ENCODE measurements around the gene SLC43A1. TPM values are rescaled to one million over a fixed set of nuclear protein-coding genes. Genes with fewer than 3 reads are reported as not detected.

Gene SLC43A1
- polyA plus RNA-seq, 1 donor, result 16.0 TPM

DNA sequence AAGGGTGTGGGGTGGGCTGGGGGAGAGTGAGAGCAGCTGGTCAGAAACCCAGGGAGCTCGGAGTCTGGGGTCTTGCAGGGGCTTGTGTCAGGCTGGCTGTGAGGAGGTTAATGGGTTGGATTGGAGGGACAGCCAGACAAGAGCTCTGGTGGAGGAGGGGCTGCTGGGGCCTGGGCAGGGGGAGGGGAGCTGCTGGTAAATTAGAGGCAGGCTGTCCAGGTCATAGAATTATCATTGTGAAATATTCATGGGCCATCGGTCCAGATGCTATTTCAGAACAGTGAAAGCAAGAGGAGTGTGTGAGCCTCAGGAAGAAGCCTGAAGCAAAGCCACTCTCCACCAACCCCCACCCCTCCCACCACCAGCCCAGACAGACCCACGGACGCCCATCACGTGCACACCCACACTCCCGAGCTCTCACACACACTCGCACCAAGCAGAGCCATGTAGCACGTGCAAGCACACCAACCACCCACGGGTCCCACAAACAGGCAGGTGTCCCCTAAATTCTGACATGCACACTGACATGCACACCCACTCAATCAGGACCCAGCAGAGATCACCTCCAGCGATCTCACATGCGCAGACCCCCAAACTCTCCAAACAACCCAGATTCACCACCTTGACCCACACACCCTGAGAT is 36.4 kb downstream of the SLC43A1 start:
- Histone ChIP-seq H3K27me3 (ENCODE audit: control insufficient read depth, insufficient read depth, low read length) (peaks cover 72% of the 10 kb centered on the region), H3K36me3 (ENCODE audit: control insufficient read depth, insufficient read depth, low read length) (no peaks in the 10 kb centered on the region), H3K27ac (ENCODE audit: low read length) (no peak overlapping the region), H3K4me1 (ENCODE audit: control insufficient read depth, insufficient read depth, low read length) (peaks cover 18% of the 10 kb centered on the region), H3K4me3 (ENCODE audit: low read length) (no peak overlapping the region), H3K9me3 (ENCODE audit: control insufficient read depth, low read depth, low read length) (no peaks in the 10 kb centered on the region)
- DNase-seq, result no peak
- whole genome bisulfite sequencing (ENCODE audit: insufficient coverage, low lambda C conversion rate), result no CpG with 5 or more reads among the region's 11 CpGs

DNA sequence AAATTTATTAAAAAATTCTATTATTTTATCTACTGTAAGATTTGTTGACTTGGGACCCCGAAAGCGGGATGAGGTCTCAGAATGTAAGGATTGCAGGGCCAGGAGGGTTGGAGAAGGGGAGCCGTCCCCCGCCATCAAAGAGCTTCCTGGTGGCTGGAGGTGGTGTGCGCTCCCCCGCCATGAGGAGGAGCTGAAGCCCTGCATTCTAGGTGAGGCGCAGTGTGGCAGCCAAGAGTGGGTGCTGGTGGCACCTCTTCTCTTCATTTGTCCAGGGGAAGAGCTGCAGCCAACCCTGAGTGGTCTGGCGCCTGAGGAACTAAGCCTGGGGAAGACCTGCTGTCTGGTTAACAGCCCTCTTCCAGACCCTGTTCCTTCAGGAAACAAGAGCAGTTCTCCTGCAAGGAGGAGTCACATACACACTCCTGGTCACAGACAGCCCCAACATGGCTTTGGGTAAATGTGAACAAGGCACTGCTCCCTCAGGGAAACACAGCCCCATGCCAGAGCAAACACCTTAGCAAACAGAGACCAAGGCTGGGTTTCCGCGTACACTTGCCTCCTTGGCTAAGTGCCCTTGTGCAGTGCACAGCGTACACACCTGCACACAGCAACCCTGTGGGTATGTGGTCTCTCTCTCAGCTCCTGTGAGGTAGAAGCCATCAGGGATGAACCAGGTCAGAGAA is 37.9 kb downstream of the SLC43A1 start:
- H3K27me3 ChIP-seq (ENCODE audit: control insufficient read depth, insufficient read depth, low read length), result peaks cover 64% of the 10 kb centered on the region
- H3K27ac ChIP-seq (ENCODE audit: low read length), result no peak overlapping the region
- DNase-seq, result no peak
- no CpG with 5 or more reads among the region's 11 CpGs for WGBS (ENCODE audit: insufficient coverage, low lambda C conversion rate)
- H3K36me3 ChIP-seq (ENCODE audit: control insufficient read depth, insufficient read depth, low read length), result no peaks in the 10 kb centered on the region
- H3K4me3 ChIP-seq (ENCODE audit: low read length), result no peak overlapping the region
- H3K4me1 ChIP-seq (ENCODE audit: control insufficient read depth, insufficient read depth, low read length), result peaks cover 11% of the 10 kb centered on the region
- H3K9me3 ChIP-seq (ENCODE audit: control insufficient read depth, low read depth, low read length), result no peaks in the 10 kb centered on the region

DNA sequence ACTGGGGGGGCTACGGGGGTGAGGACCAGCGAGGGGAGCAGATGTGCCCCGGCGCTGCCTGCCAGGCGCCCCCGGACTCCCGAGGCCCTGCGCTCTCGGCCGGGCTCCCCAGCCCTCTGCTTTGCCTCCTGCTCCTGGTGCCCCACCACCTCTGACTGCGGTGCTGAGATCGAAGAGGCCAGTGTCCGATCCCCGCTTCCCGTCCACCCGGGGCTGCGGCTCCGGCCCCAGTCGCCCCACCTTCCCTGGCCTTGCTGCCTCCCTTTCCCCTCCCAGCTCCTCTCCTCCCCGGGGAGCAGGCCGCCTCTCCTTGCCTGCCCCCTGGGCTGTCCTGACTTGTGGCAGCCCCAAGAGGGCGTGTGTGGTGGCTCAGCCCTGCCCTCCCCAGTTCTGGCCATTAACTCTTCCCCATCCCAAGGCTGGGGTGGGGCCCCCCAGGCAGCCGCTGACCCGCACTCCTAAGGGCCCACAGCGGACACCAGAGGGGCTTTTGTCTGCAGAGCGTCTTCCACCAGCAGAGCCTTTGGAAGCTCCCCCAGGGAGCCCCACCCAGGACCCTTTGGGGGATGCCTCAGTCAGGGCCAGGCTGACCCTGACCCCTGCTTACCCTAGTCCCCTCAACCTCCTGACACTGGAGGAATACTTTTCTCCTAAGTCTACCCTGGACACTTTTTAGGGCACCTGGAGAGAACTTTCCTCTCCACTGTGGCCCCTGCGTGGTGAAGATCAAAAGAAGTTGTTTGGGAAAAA is 38.6 kb downstream of the SLC43A1 start:
- peak in 1 of 2 donors; percentile 53 for DNase-seq
- no CpG with 5 or more reads among the region's 27 CpGs for WGBS (ENCODE audit: insufficient coverage, low lambda C conversion rate)
- no peak overlapping the region for H3K27ac ChIP-seq (ENCODE audit: low read length)
- H3K27me3 ChIP-seq (ENCODE audit: control insufficient read depth, insufficient read depth, low read length), result peaks cover 57% of the 10 kb centered on the region
- H3K4me3 ChIP-seq (ENCODE audit: low read length), result peak overlapping the region; percentile 24
- H3K4me1 ChIP-seq (ENCODE audit: control insufficient read depth, insufficient read depth, low read length), result peaks cover 11% of the 10 kb centered on the region
- no peaks in the 10 kb centered on the region for H3K9me3 ChIP-seq (ENCODE audit: control insufficient read depth, low read depth, low read length)
- no peaks in the 10 kb centered on the region for H3K36me3 ChIP-seq (ENCODE audit: control insufficient read depth, insufficient read depth, low read length)

DNA sequence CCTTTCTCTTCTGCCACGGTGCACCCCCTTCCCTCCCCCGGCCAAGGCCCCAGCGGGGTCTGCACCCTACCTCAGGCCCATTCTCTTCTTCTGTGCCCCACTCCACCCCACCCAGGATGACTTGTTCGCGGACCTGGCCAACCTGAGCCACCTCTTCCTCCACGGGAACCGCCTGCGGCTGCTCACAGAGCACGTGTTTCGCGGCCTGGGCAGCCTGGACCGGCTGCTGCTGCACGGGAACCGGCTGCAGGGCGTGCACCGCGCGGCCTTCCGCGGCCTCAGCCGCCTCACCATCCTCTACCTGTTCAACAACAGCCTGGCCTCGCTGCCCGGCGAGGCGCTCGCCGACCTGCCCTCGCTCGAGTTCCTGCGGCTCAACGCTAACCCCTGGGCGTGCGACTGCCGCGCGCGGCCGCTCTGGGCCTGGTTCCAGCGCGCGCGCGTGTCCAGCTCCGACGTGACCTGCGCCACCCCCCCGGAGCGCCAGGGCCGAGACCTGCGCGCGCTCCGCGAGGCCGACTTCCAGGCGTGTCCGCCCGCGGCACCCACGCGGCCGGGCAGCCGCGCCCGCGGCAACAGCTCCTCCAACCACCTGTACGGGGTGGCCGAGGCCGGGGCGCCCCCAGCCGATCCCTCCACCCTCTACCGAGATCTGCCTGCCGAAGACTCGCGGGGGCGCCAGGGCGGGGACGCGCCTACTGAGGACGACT is 39.3 kb downstream of the SLC43A1 start:
- H3K9me3 ChIP-seq (ENCODE audit: control insufficient read depth, low read depth, low read length), result no peaks in the 10 kb centered on the region
- no peaks in the 10 kb centered on the region for H3K36me3 ChIP-seq (ENCODE audit: control insufficient read depth, insufficient read depth, low read length)
- peaks cover 53% of the 10 kb centered on the region for H3K27me3 ChIP-seq (ENCODE audit: control insufficient read depth, insufficient read depth, low read length)
- H3K4me1 ChIP-seq (ENCODE audit: control insufficient read depth, insufficient read depth, low read length), result peaks cover 11% of the 10 kb centered on the region
- no peak overlapping the region for H3K27ac ChIP-seq (ENCODE audit: low read length)
- H3K4me3 ChIP-seq (ENCODE audit: low read length), result peak overlapping the region; percentile 24
- DNase-seq, result peak in 1 of 2 donors; percentile 67
- WGBS (ENCODE audit: insufficient coverage, low lambda C conversion rate), result 0% methylated on average over 1 of the region's 80 CpGs

DNA sequence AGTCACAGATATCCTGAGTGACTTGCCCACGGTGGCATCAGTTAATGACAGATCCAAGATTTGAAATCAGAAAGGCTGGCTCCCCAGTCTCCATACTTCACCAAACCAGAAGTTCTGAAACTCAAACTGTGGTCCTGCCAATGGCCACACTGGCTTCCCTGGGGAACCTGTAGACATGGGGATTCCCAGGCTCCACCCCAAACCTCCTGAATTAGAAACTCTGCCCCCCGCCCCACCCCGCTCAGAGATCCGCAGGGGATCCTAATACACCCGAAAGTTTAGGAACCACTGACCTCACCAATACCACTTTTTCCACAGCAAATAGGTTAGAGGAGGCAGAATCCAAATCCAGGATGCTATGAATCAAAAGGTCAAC is 39.8 kb downstream of the SLC43A1 start:
- Histone ChIP-seq H3K4me3 (ENCODE audit: low read length) (no peak overlapping the region), H3K4me1 (ENCODE audit: control insufficient read depth, insufficient read depth, low read length) (peaks cover 11% of the 10 kb centered on the region), H3K9me3 (ENCODE audit: control insufficient read depth, low read depth, low read length) (no peaks in the 10 kb centered on the region), H3K27ac (ENCODE audit: low read length) (no peak overlapping the region), H3K27me3 (ENCODE audit: control insufficient read depth, insufficient read depth, low read length) (peaks cover 52% of the 10 kb centered on the region), H3K36me3 (ENCODE audit: control insufficient read depth, insufficient read depth, low read length) (no peaks in the 10 kb centered on the region)
- WGBS (ENCODE audit: insufficient coverage, low lambda C conversion rate), result no CpG with 5 or more reads among the region's 5 CpGs
- DNase-seq, result no peak

DNA sequence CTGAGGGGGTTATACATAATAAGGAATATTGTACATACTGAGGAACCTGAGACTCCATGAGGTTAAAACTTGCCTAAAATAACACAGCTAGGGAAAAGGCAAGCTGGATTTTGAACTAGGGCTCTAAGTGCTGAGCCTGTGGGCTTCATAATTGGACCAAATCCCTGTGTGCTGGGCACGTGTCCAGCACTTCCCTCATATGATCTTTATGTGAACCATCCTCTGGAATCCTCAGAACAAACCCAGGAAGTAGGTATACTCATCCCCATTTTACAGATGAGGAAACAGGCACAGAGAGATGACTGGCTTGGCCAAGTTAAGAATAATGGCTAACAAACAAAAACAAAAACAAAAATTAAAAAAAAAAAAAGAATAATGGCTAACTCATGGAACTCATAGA is 40.3 kb downstream of the SLC43A1 start:
- no peak overlapping the region for H3K4me3 ChIP-seq (ENCODE audit: low read length)
- peaks cover 11% of the 10 kb centered on the region for H3K4me1 ChIP-seq (ENCODE audit: control insufficient read depth, insufficient read depth, low read length)
- peaks cover 47% of the 10 kb centered on the region for H3K27me3 ChIP-seq (ENCODE audit: control insufficient read depth, insufficient read depth, low read length)
- no peak overlapping the region for H3K27ac ChIP-seq (ENCODE audit: low read length)
- no peaks in the 10 kb centered on the region for H3K9me3 ChIP-seq (ENCODE audit: control insufficient read depth, low read depth, low read length)
- no peak for DNase-seq
- no peaks in the 10 kb centered on the region for H3K36me3 ChIP-seq (ENCODE audit: control insufficient read depth, insufficient read depth, low read length)
- WGBS (ENCODE audit: insufficient coverage, low lambda C conversion rate), result no CpG with 5 or more reads among the region's 1 CpG

DNA sequence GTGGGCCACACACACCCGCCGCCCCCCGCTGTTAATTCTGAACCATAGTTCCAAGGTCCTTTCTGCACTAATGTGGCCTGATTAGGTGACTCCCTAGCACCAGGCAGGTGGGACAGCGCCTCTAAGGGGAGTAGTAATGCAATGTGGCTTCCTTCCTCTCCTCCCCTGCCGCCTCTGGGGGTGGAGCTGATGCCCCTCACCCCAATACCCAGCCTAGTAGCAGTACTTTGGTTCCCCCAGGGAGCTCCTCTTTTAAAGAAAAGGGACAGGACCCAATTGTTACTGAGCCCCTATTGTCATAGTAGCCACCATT is 40.7 kb downstream of the SLC43A1 start:
- Histone ChIP-seq H3K9me3 (ENCODE audit: control insufficient read depth, low read depth, low read length) (no peaks in the 10 kb centered on the region), H3K27me3 (ENCODE audit: control insufficient read depth, insufficient read depth, low read length) (peaks cover 46% of the 10 kb centered on the region)
- WGBS (ENCODE audit: insufficient coverage, low lambda C conversion rate), result no CpG with 5 or more reads among the region's 5 CpGs

DNA sequence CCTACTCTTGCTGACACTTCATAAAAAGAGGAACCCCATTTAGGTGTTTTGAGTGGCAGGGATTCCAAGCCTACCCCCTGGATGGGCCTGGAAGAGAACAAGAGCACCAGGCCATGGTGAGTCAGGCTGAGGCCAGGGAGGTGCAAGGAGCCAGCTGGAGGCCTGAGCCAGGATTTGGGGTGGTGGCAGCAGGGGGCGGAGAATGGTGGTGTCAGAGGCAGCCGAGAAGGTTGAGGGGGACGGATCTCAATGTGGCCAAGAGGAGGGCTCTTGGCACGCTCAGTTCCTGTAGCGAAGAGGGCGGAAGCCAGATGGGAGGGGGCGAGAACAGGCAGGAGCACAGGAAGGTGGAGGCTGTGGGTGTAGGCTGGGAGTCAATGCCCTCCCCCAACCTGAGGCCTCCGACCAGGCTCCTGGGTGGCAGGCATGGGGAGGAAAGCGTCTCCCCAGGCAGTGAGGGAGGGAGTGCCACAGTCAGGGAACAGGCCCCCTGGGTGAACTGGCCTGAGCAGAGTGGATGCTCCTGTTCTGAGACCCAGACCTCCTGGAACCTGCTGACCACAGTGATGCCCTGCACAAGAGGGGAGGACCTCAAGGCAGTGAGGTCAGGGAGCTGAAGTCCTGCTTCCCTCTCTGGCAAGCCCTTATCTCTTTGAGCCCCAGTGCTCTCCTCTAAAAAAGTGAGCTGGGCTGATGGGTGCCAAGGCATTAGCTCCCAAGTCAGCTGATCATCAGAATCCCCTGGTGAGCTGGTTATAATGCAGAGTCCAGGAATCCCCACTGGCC is 41.3 kb downstream of the SLC43A1 start:
- Histone ChIP-seq H3K9me3 (ENCODE audit: control insufficient read depth, low read depth, low read length) (no peaks in the 10 kb centered on the region), H3K4me1 (ENCODE audit: control insufficient read depth, insufficient read depth, low read length) (peaks cover 11% of the 10 kb centered on the region), H3K27me3 (ENCODE audit: control insufficient read depth, insufficient read depth, low read length) (peaks cover 46% of the 10 kb centered on the region), H3K27ac (ENCODE audit: low read length) (no peak overlapping the region), H3K36me3 (ENCODE audit: control insufficient read depth, insufficient read depth, low read length) (no peaks in the 10 kb centered on the region), H3K4me3 (ENCODE audit: low read length) (no peak overlapping the region)
- WGBS (ENCODE audit: insufficient coverage, low lambda C conversion rate), result no CpG with 5 or more reads among the region's 9 CpGs
- DNase-seq, result no peak

More for the DNA sequence above, 40.7 kb downstream of the SLC43A1 start:
- no peak for DNase-seq
- Histone ChIP-seq H3K4me3 (ENCODE audit: low read length) (no peak overlapping the region), H3K36me3 (ENCODE audit: control insufficient read depth, insufficient read depth, low read length) (no peaks in the 10 kb centered on the region), H3K27ac (ENCODE audit: low read length) (no peak overlapping the region), H3K4me1 (ENCODE audit: control insufficient read depth, insufficient read depth, low read length) (peaks cover 11% of the 10 kb centered on the region)

DNA sequence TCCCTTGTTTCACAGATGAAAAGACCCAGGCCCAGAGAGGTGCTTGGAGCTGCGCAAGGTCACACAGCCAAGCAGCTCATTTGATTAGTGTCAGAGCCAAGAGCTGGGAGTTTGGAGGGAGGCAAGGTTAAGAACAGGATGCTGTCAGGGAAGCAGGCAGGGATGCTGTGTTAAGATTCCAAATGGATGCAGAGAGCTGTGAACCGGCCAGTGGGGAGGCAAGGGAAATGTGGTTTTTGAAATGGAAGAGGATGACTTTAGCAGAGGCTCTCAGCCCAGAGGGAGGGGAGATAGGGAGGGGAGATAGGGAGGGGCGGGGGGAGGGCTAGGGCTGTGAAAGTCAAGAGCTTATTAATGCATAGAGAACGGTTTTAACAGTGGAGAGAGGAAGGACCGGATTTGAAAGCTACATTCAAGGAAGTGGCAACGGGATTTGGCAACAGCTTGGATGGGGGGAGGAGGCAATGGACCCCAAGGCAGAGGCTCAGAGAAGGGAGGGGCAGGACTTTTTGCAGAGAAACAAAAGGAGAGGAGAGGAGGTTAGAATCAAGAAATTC is 42.1 kb downstream of the SLC43A1 start:
- no peaks in the 10 kb centered on the region for H3K36me3 ChIP-seq (ENCODE audit: control insufficient read depth, insufficient read depth, low read length)
- DNase-seq, result no peak
- H3K4me1 ChIP-seq (ENCODE audit: control insufficient read depth, insufficient read depth, low read length), result peaks cover 11% of the 10 kb centered on the region
- WGBS (ENCODE audit: insufficient coverage, low lambda C conversion rate), result 30% methylated on average over 2 of the region's 6 CpGs
- peaks cover 51% of the 10 kb centered on the region for H3K27me3 ChIP-seq (ENCODE audit: control insufficient read depth, insufficient read depth, low read length)
- H3K27ac ChIP-seq (ENCODE audit: low read length), result no peak overlapping the region
- H3K4me3 ChIP-seq (ENCODE audit: low read length), result no peak overlapping the region
- H3K9me3 ChIP-seq (ENCODE audit: control insufficient read depth, low read depth, low read length), result no peaks in the 10 kb centered on the region
